Ovary (tissue), 9 donors: ENCODE data around the gene RPL18A. TPM values are rescaled to one million over a fixed set of nuclear protein-coding genes. Genes with fewer than 3 reads are reported as not detected.

Experiments
- DNase-seq, 5 donors: peaks; one replicate each; pipeline ENCODE4 v3.0.0-alpha.2; 2019 to 2020
- H3K27ac ChIP-seq, 2 donors: fragments of 200-600 bp; one replicate each; pipeline versions ENCODE4 v1.5.1 to v1.8.0; 2019 to 2022
- H3K27me3 ChIP-seq: fragments of 200-600 bp; one replicate; pipeline ENCODE4 v1.8.0; 2022
- H3K36me3 ChIP-seq: fragments of 200-600 bp; sonication (generic); one replicate; pipeline ENCODE4 v1.5.1; 2019
- H3K4me1 ChIP-seq: one replicate; pipeline ENCODE4 v1.8.1; 2013; ENCODE audit warnings: mild to moderate bottlenecking, moderate library complexity; ENCODE audit not compliant: insufficient read depth
- H3K4me3 ChIP-seq: fragments of 200-600 bp; sonication (generic); one replicate; pipeline ENCODE4 v1.5.1; 2017
- H3K9me3 ChIP-seq, 2 donors: fragments of 200-600 bp in 1 of 2; sonication (generic) in 1 of 2; one replicate each; pipeline versions ENCODE4 v1.5.1 to v1.8.1; 2013 to 2019; ENCODE audit warnings: mild to moderate bottlenecking in 1 of 2, moderate library complexity in 1 of 2
- CTCF ChIP-seq, 3 donors: fragments of 450-650 bp in 2 of 3; fragments of 200-600 bp in 1 of 3; IDR thresholded peaks; one replicate each; pipeline versions ENCODE4 v1.5.1 to v1.8.0; 2016 to 2022; ENCODE audit warnings: antibody characterized with exemption in 3 of 3, mild to moderate bottlenecking in 1 of 3
- EP300 ChIP-seq: sonication (generic); formaldehyde crosslinking; IDR thresholded peaks from one replicate; pipeline ENCODE4 v1.6.1; 2017; ENCODE audit warnings: antibody characterized with exemption
- POLR2A ChIP-seq: fragments of 450-650 bp; IDR thresholded peaks from one replicate; pipeline ENCODE4 v1.6.1; 2017; ENCODE audit warnings: antibody characterized with exemption, mild to moderate bottlenecking, moderate library complexity
- WGBS, 3 donors: extraction: QIAGEN DNeasy Blood & Tissue Kit in 1 of 3; methylation state at CpG; one replicate each; pipeline versions ENCODE4 v1.1.5 to v1.1.7; 2013 to 2017; 5-methylcytosine and 5-hydroxymethylcytosine counted together
- intact Hi-C, 4 donors: fragments of 100-400 bp; cut with DNase I; formaldehyde crosslinking; loops; one replicate each; pipeline versions ENCODE4 v1.11.0 to v1.15.1; 2022 to 2023
- polyA plus RNA-seq, 2 donors: library from polyadenylated mRNA; stranded (reverse); fragments of 200-250 nt in 1 of 2; fragments of 350-450 nt in 1 of 2; fragmentation: Illumina TruSeq in 1 of 2; extraction: RNeasy Lipid Tissue Mini Kit (QIAGEN cat#74804) in 1 of 2; gene quantifications; one replicate each; pipeline ENCODE4 v1.2.3, GENCODE V29; 2013 to 2014
- total RNA-seq, 7 donors: library from RNA; depleted of rRNA in 2 of 7; stranded (reverse); fragments of >200 nt in 2 of 7; fragmentation: NEBNext Ultra II Directional in 3 of 7; extraction: Animal tissue kit (Norgen Biotek cat#: 25700) in 3 of 7; gene quantifications; one replicate each; pipeline versions ENCODE4 v1.1.0 to v1.2.4, GENCODE V29; 2016 to 2023
- donor health status: DM: no; HTN: no; CAD: no; lungs with moderate emphysema.
- donor health status: DM: no; HTN: no; CAD: no.
- donor health status: Bipolar disorder and iron deficiency.
- donor health status: DM: yes; HTN: yes; CAD: no.
- donor health status: DM: no; HTN: no; CAD: no.
- donor health status: DM: yes; HTN: yes; CAD: no.

Gene RPL18A
- total and polyA plus RNA-seq, 9 donors, result 636 to 5,071 (median 3,195) TPM

GRCh38 chr19:17848595-17849292, 11.0 kb upstream of the RPL18A start:
- peaks cover 5% of the 10 kb centered on the region for H3K4me1 ChIP-seq
- no peaks in the 10 kb centered on the region for H3K9me3 ChIP-seq
- no peak overlapping the region for H3K27ac ChIP-seq
- intact Hi-C loops, result no loop called here
- WGBS, 3 donors, result 66% methylated on average over 14 of the region's 14 CpGs
- no peaks in the 10 kb centered on the region for H3K27me3 ChIP-seq
- no peaks in the 10 kb centered on the region for H3K36me3 ChIP-seq
- TF ChIP-seq POLR2A, result no peak
- no peak for TF ChIP-seq EP300
- TF ChIP-seq CTCF (IDR thresholded peaks at IDR 0.05), result no peak
- DNase-seq, result no peak
- H3K4me3 ChIP-seq, result no peak overlapping the region

- no peak overlapping the region for H3K27ac ChIP-seq
- H3K4me1 ChIP-seq, result no peaks in the 10 kb centered on the region
- no peaks in the 10 kb centered on the region for H3K36me3 ChIP-seq
- no peak overlapping the region for H3K4me3 ChIP-seq
- WGBS, 3 donors, result 84 to 93% (median 88%) methylated on average over 6 of the region's 6 CpGs
- no peak for DNase-seq
- no peaks in the 10 kb centered on the region for H3K9me3 ChIP-seq
- H3K27me3 ChIP-seq, result no peaks in the 10 kb centered on the region
- intact Hi-C loops, result loop anchor here in 2 of 4 donors (5.0 to 10.0 kb wide), 3 partner anchors 59 to 249 kb away; partner anchors contain the start of gene B3GNT3 (in 1 of the 2)
- TF ChIP-seq CTCF (IDR thresholded peaks at IDR 0.05) (no peak), EP300 (no peak), POLR2A (no peak)
Observed at GRCh38 chr19:17854061-17854460, 5.6 kb upstream of the RPL18A start.

GRCh38 chr19:17855280-17856152, 4.2 kb upstream of the RPL18A start:
- Histone ChIP-seq H3K9me3 (no peaks in the 10 kb centered on the region), H3K36me3 (no peaks in the 10 kb centered on the region), H3K27me3 (no peaks in the 10 kb centered on the region), H3K4me3 (no peak overlapping the region), H3K4me1 (no peaks in the 10 kb centered on the region), H3K27ac (no peak overlapping the region)
- WGBS, 3 donors, result 8 to 13% (median 10%) methylated on average over 29 of the region's 29 CpGs
- intact Hi-C loops, result loop anchor here in 2 of 4 donors (10.0 kb wide), 2 partner anchors 61 to 251 kb away; partner anchors contain the start of gene B3GNT3 (in 1 of the 2)
- peak; percentile 90 to 92 (median 91) for TF ChIP-seq CTCF (IDR thresholded peaks at IDR 0.05)
- no peak for TF ChIP-seq POLR2A
- DNase-seq, result peak; percentile 81 to 94 (median 90)

- intact Hi-C loops, result loop anchor here in 2 of 4 donors (10.0 kb wide), 2 partner anchors 124 to 134 kb away; no protein-coding TSS in a partner anchor
- no peaks in the 10 kb centered on the region for H3K36me3 ChIP-seq
- no peaks in the 10 kb centered on the region for H3K27me3 ChIP-seq
- 0 to 1% (median 1%) methylated on average over 22 of the region's 22 CpGs for WGBS, 3 donors
- peak in 1 of 5 donors; percentile 36 for DNase-seq
- peak overlapping the region; percentile 79 to 86 for H3K27ac ChIP-seq
- H3K9me3 ChIP-seq, result no peaks in the 10 kb centered on the region
- no peak for TF ChIP-seq EP300
- H3K4me3 ChIP-seq, result peak overlapping the region; percentile 92
- H3K4me1 ChIP-seq, result peaks cover 5% of the 10 kb centered on the region
Observed at GRCh38 chr19:17860331-17860992, 752 bp downstream of the RPL18A start.
